Measurements from ENCODE around the gene R3HDM1.

Gene R3HDM1

GRCh38 chr2:135657806-135658582, 126.7 kb downstream of the R3HDM1 start:
- Histone ChIP-seq H3K27ac (ENCODE audit: poor library complexity, severe bottlenecking) (no peak overlapping the region), H3K27me3 (ENCODE audit: insufficient read depth, poor library complexity, severe bottlenecking) (no peaks in the 10 kb centered on the region), H3K9me3 (ENCODE audit: severe bottlenecking) (no peaks in the 10 kb centered on the region), H3K4me3 (ENCODE audit: severe bottlenecking) (no peak overlapping the region), H3K4me1 (ENCODE audit: insufficient read depth, poor library complexity, severe bottlenecking) (no peaks in the 10 kb centered on the region), H3K36me3 (ENCODE audit: low read depth) (peaks cover 42% of the 10 kb centered on the region)
- no peak for ATAC-seq (ENCODE audit: low read depth)
- no peak for DNase-seq (ENCODE audit: low spot score)
- TF ChIP-seq CTCF (IDR thresholded peaks at IDR 0.05; ENCODE audit: poor library complexity, severe bottlenecking), result no peak

GRCh38 chr2:135662088-135662487, 130.8 kb downstream of the R3HDM1 start:
- Histone ChIP-seq H3K9me3 (ENCODE audit: severe bottlenecking) (no peaks in the 10 kb centered on the region), H3K27me3 (ENCODE audit: insufficient read depth, poor library complexity, severe bottlenecking) (no peaks in the 10 kb centered on the region), H3K4me1 (ENCODE audit: insufficient read depth, poor library complexity, severe bottlenecking) (no peaks in the 10 kb centered on the region), H3K4me3 (ENCODE audit: severe bottlenecking) (no peak overlapping the region), H3K27ac (ENCODE audit: poor library complexity, severe bottlenecking) (no peak overlapping the region), H3K36me3 (ENCODE audit: low read depth) (peaks cover 19% of the 10 kb centered on the region)
- ATAC-seq (ENCODE audit: low read depth), result no peak
- TF ChIP-seq CTCF (IDR thresholded peaks at IDR 0.05; ENCODE audit: poor library complexity, severe bottlenecking), result no peak
- DNase-seq (ENCODE audit: low spot score), result no peak

- no peak overlapping the region for H3K4me3 ChIP-seq (ENCODE audit: severe bottlenecking)
- peaks cover 11% of the 10 kb centered on the region for H3K36me3 ChIP-seq (ENCODE audit: low read depth)
- no peaks in the 10 kb centered on the region for H3K9me3 ChIP-seq (ENCODE audit: severe bottlenecking)
- DNase-seq (ENCODE audit: low spot score), result no peak
- ATAC-seq (ENCODE audit: low read depth), result no peak
- H3K27me3 ChIP-seq (ENCODE audit: insufficient read depth, poor library complexity, severe bottlenecking), result no peaks in the 10 kb centered on the region
- no peak for TF ChIP-seq CTCF (IDR thresholded peaks at IDR 0.05; ENCODE audit: poor library complexity, severe bottlenecking)
- no peaks in the 10 kb centered on the region for H3K4me1 ChIP-seq (ENCODE audit: insufficient read depth, poor library complexity, severe bottlenecking)
- H3K27ac ChIP-seq (ENCODE audit: poor library complexity, severe bottlenecking), result no peak overlapping the region
Observed at GRCh38 chr2:135663148-135663700, 131.9 kb downstream of the R3HDM1 start.

GRCh38 chr2:135664623-135665068, 133.4 kb downstream of the R3HDM1 start:
- H3K36me3 ChIP-seq (ENCODE audit: low read depth), result peaks cover 8% of the 10 kb centered on the region
- H3K4me1 ChIP-seq (ENCODE audit: insufficient read depth, poor library complexity, severe bottlenecking), result no peaks in the 10 kb centered on the region
- ATAC-seq (ENCODE audit: low read depth) (peak; percentile 55; the same call in 2 of the 3 replicates), DNase-seq (ENCODE audit: low spot score) (no peak)
- no peak for TF ChIP-seq CTCF (IDR thresholded peaks at IDR 0.05; ENCODE audit: poor library complexity, severe bottlenecking)
- no peak overlapping the region for H3K4me3 ChIP-seq (ENCODE audit: severe bottlenecking)
- no peaks in the 10 kb centered on the region for H3K27me3 ChIP-seq (ENCODE audit: insufficient read depth, poor library complexity, severe bottlenecking)
- H3K9me3 ChIP-seq (ENCODE audit: severe bottlenecking), result no peaks in the 10 kb centered on the region
- H3K27ac ChIP-seq (ENCODE audit: poor library complexity, severe bottlenecking), result no peak overlapping the region

GRCh38 chr2:135667045-135667444, 135.8 kb downstream of the R3HDM1 start:
- H3K9me3 ChIP-seq (ENCODE audit: severe bottlenecking), result no peaks in the 10 kb centered on the region
- H3K36me3 ChIP-seq (ENCODE audit: low read depth), result peaks cover 17% of the 10 kb centered on the region
- H3K4me3 ChIP-seq (ENCODE audit: severe bottlenecking), result no peak overlapping the region
- no peak for DNase-seq (ENCODE audit: low spot score)
- no peak for TF ChIP-seq CTCF (IDR thresholded peaks at IDR 0.05; ENCODE audit: poor library complexity, severe bottlenecking)
- H3K4me1 ChIP-seq (ENCODE audit: insufficient read depth, poor library complexity, severe bottlenecking), result no peaks in the 10 kb centered on the region
- no peaks in the 10 kb centered on the region for H3K27me3 ChIP-seq (ENCODE audit: insufficient read depth, poor library complexity, severe bottlenecking)
- H3K27ac ChIP-seq (ENCODE audit: poor library complexity, severe bottlenecking), result no peak overlapping the region
- no peak for ATAC-seq (ENCODE audit: low read depth)

Data from RWPE2 (cell line).